Measurements from ENCODE around the gene ADORA2B. TPM values are rescaled to one million over a fixed set of nuclear protein-coding genes. Genes with fewer than 3 reads are reported as not detected.
"Not testable (repeated sequence)": the region's sequence is repeated elsewhere in the genome, so short reads cannot be mapped to it uniquely, and the experiment has no call there.

The ADORA2B gene
- total and polyA plus RNA-seq, 9 donors = 2.1 to 5.6 (median 3.8) TPM

- Histone ChIP-seq H3K27ac (ENCODE audit: low read length) (no peak overlapping the region), H3K4me3 (ENCODE audit: low read length) (no peak overlapping the region), H3K9me3 (replicated peaks; ENCODE audit: control insufficient read depth, low read depth, low read length) (no peaks in the 10 kb centered on the region), H3K36me3 (ENCODE audit: control insufficient read depth, insufficient read depth, low read length) (no peaks in the 10 kb centered on the region), H3K27me3 (ENCODE audit: control insufficient read depth, insufficient read depth, low read length) (no peaks in the 10 kb centered on the region), H3K4me1 (ENCODE audit: control insufficient read depth, insufficient read depth, low read length) (no peaks in the 10 kb centered on the region)
- DNase-seq = no peak
- WGBS (ENCODE audit: insufficient coverage) = 83% methylated on average over 5 of the region's 5 CpGs
Observed at GRCh38 chr17:15910791-15911190, 34.1 kb upstream of the ADORA2B start.

GRCh38 chr17:15911701-15912100 lies 33.2 kb upstream of the ADORA2B start:
- not testable (repeated sequence) for DNase-seq; H3K27me3 ChIP-seq (ENCODE audit: control insufficient read depth, insufficient read depth, low read length); H3K4me1 ChIP-seq (ENCODE audit: control insufficient read depth, insufficient read depth, low read length); H3K27ac ChIP-seq (ENCODE audit: low read length); H3K9me3 ChIP-seq (replicated peaks; ENCODE audit: control insufficient read depth, low read depth, low read length); H3K36me3 ChIP-seq (ENCODE audit: control insufficient read depth, insufficient read depth, low read length); H3K4me3 ChIP-seq (ENCODE audit: low read length)
- WGBS (ENCODE audit: insufficient coverage) = 64% methylated on average over 3 of the region's 5 CpGs

- Histone ChIP-seq H3K4me3 (ENCODE audit: low read length) (no peak overlapping the region), H3K27ac (ENCODE audit: low read length) (no peak overlapping the region), H3K36me3 (ENCODE audit: control insufficient read depth, insufficient read depth, low read length) (no peaks in the 10 kb centered on the region), H3K4me1 (ENCODE audit: control insufficient read depth, insufficient read depth, low read length) (peaks cover 6% of the 10 kb centered on the region), H3K9me3 (replicated peaks; ENCODE audit: control insufficient read depth, low read depth, low read length) (no peaks in the 10 kb centered on the region), H3K27me3 (ENCODE audit: control insufficient read depth, insufficient read depth, low read length) (peaks cover 10% of the 10 kb centered on the region)
- DNase-seq = no peak
- WGBS (ENCODE audit: insufficient coverage) = 73% methylated on average over 8 of the region's 9 CpGs
Observed at GRCh38 chr17:15912416-15912955, 32.4 kb upstream of the ADORA2B start.

- no peak for DNase-seq
- peaks cover 7% of the 10 kb centered on the region for H3K4me1 ChIP-seq (ENCODE audit: control insufficient read depth, insufficient read depth, low read length)
- peaks cover 12% of the 10 kb centered on the region for H3K27me3 ChIP-seq (ENCODE audit: control insufficient read depth, insufficient read depth, low read length)
- no peak overlapping the region for H3K4me3 ChIP-seq (ENCODE audit: low read length)
- H3K27ac ChIP-seq (ENCODE audit: low read length) = no peak overlapping the region
- 83% methylated on average over 1 of the region's 3 CpGs for WGBS (ENCODE audit: insufficient coverage)
- H3K9me3 ChIP-seq (replicated peaks; ENCODE audit: control insufficient read depth, low read depth, low read length) = no peaks in the 10 kb centered on the region
- H3K36me3 ChIP-seq (ENCODE audit: control insufficient read depth, insufficient read depth, low read length) = no peaks in the 10 kb centered on the region
Observed at GRCh38 chr17:15913826-15914225, 31.1 kb upstream of the ADORA2B start.

- Histone ChIP-seq H3K4me1 (ENCODE audit: control insufficient read depth, insufficient read depth, low read length) (peaks cover 7% of the 10 kb centered on the region), H3K27me3 (ENCODE audit: control insufficient read depth, insufficient read depth, low read length) (peaks cover 12% of the 10 kb centered on the region), H3K9me3 (replicated peaks; ENCODE audit: control insufficient read depth, low read depth, low read length) (no peaks in the 10 kb centered on the region), H3K4me3 (ENCODE audit: low read length) (no peak overlapping the region), H3K36me3 (ENCODE audit: control insufficient read depth, insufficient read depth, low read length) (no peaks in the 10 kb centered on the region), H3K27ac (ENCODE audit: low read length) (no peak overlapping the region)
- 79% methylated on average over 6 of the region's 6 CpGs for WGBS (ENCODE audit: insufficient coverage)
- DNase-seq = no peak
Observed at GRCh38 chr17:15914400-15915170, 30.3 kb upstream of the ADORA2B start.

GRCh38 chr17:15915961-15916360 lies 29.0 kb upstream of the ADORA2B start:
- WGBS (ENCODE audit: insufficient coverage) = 74% methylated on average over 3 of the region's 6 CpGs
- Histone ChIP-seq H3K36me3 (ENCODE audit: control insufficient read depth, insufficient read depth, low read length) (no peaks in the 10 kb centered on the region), H3K27me3 (ENCODE audit: control insufficient read depth, insufficient read depth, low read length) (peaks cover 12% of the 10 kb centered on the region), H3K9me3 (replicated peaks; ENCODE audit: control insufficient read depth, low read depth, low read length) (no peaks in the 10 kb centered on the region), H3K27ac (ENCODE audit: low read length) (no peak overlapping the region), H3K4me1 (ENCODE audit: control insufficient read depth, insufficient read depth, low read length) (peaks cover 7% of the 10 kb centered on the region), H3K4me3 (ENCODE audit: low read length) (no peak overlapping the region)
- no peak for DNase-seq

- 32% methylated on average over 18 of the region's 20 CpGs for WGBS (ENCODE audit: insufficient coverage)
- H3K4me1 ChIP-seq (ENCODE audit: control insufficient read depth, insufficient read depth, low read length) = peaks cover 7% of the 10 kb centered on the region
- no peaks in the 10 kb centered on the region for H3K36me3 ChIP-seq (ENCODE audit: control insufficient read depth, insufficient read depth, low read length)
- DNase-seq = no peak
- no peaks in the 10 kb centered on the region for H3K9me3 ChIP-seq (replicated peaks; ENCODE audit: control insufficient read depth, low read depth, low read length)
- peaks cover 12% of the 10 kb centered on the region for H3K27me3 ChIP-seq (ENCODE audit: control insufficient read depth, insufficient read depth, low read length)
- peak overlapping the region; percentile 32 for H3K4me3 ChIP-seq (ENCODE audit: low read length)
- H3K27ac ChIP-seq (ENCODE audit: low read length) = no peak overlapping the region
Observed at GRCh38 chr17:15917021-15917437, 27.9 kb upstream of the ADORA2B start.

- Histone ChIP-seq H3K27me3 (ENCODE audit: control insufficient read depth, insufficient read depth, low read length) (peaks cover 12% of the 10 kb centered on the region), H3K9me3 (replicated peaks; ENCODE audit: control insufficient read depth, low read depth, low read length) (no peaks in the 10 kb centered on the region), H3K27ac (ENCODE audit: low read length) (no peak overlapping the region), H3K4me1 (ENCODE audit: control insufficient read depth, insufficient read depth, low read length) (peaks cover 7% of the 10 kb centered on the region), H3K4me3 (ENCODE audit: low read length) (peak overlapping the region; percentile 32), H3K36me3 (ENCODE audit: control insufficient read depth, insufficient read depth, low read length) (no peaks in the 10 kb centered on the region)
- DNase-seq = no peak
- WGBS (ENCODE audit: insufficient coverage) = 4% methylated on average over 44 of the region's 44 CpGs
Observed at GRCh38 chr17:15917438-15918027, 27.4 kb upstream of the ADORA2B start.

GRCh38 chr17:15918261-15918660 lies 26.7 kb upstream of the ADORA2B start:
- no peaks in the 10 kb centered on the region for H3K36me3 ChIP-seq (ENCODE audit: control insufficient read depth, insufficient read depth, low read length)
- no peak overlapping the region for H3K27ac ChIP-seq (ENCODE audit: low read length)
- 98% methylated on average over 7 of the region's 11 CpGs for WGBS (ENCODE audit: insufficient coverage)
- peaks cover 7% of the 10 kb centered on the region for H3K4me1 ChIP-seq (ENCODE audit: control insufficient read depth, insufficient read depth, low read length)
- DNase-seq = no peak
- peaks cover 12% of the 10 kb centered on the region for H3K27me3 ChIP-seq (ENCODE audit: control insufficient read depth, insufficient read depth, low read length)
- no peaks in the 10 kb centered on the region for H3K9me3 ChIP-seq (replicated peaks; ENCODE audit: control insufficient read depth, low read depth, low read length)
- no peak overlapping the region for H3K4me3 ChIP-seq (ENCODE audit: low read length)

- Histone ChIP-seq H3K9me3 (replicated peaks; ENCODE audit: control insufficient read depth, low read depth, low read length) (no peaks in the 10 kb centered on the region), H3K4me3 (ENCODE audit: low read length) (no peak overlapping the region), H3K27ac (ENCODE audit: low read length) (no peak overlapping the region), H3K27me3 (ENCODE audit: control insufficient read depth, insufficient read depth, low read length) (peaks cover 12% of the 10 kb centered on the region), H3K36me3 (ENCODE audit: control insufficient read depth, insufficient read depth, low read length) (no peaks in the 10 kb centered on the region), H3K4me1 (ENCODE audit: control insufficient read depth, insufficient read depth, low read length) (peaks cover 7% of the 10 kb centered on the region)
- no peak for DNase-seq
- 90% methylated on average over 9 of the region's 9 CpGs for WGBS (ENCODE audit: insufficient coverage)
Observed at GRCh38 chr17:15918661-15919259, 26.2 kb upstream of the ADORA2B start.

All from muscle of leg (tissue), 11 donors.